A549 (cell line): ENCODE results near the gene ZNF507. TPM values are rescaled to one million over a fixed set of nuclear protein-coding genes. Genes with fewer than 3 reads are reported as not detected.
A peak's percentile ranks its signal among the peaks of the same experiment; 100 is the strongest.

Source experiments
- BHLHE40 ChIP-seq: IDR thresholded peaks from 2 replicates; pipeline ENCODE4 v1.6.1; 2012; ENCODE audit warnings: low read depth, low read length, inconsistent platforms
- CBX8 ChIP-seq: fragments of 200-600 bp; sonication (generic); IDR thresholded peaks from 2 replicates; pipeline ENCODE4 v1.6.1; 2016
- CHD4 ChIP-seq: fragments of 200-600 bp; sonication (generic); IDR thresholded peaks from 2 replicates; pipeline ENCODE4 v1.6.1; 2016; ENCODE audit warnings: antibody characterized with exemption, mild to moderate bottlenecking, borderline replicate concordance
- EHF ChIP-seq: fragments of 250-450 bp; sonication (Bioruptor Pico); IDR thresholded peaks from 2 replicates; pipeline ENCODE4 v1.5.0; 2020; ENCODE audit warnings: mild to moderate bottlenecking
- EHMT2 ChIP-seq: fragments of 200-600 bp; sonication (generic); IDR thresholded peaks from 2 replicates; pipeline ENCODE4 v1.6.1; 2016; ENCODE audit warnings: antibody characterized with exemption, low read depth, mild to moderate bottlenecking, moderate library complexity
- EP300 ChIP-seq, 2 experiments: fragments of >200 bp; sonication (Bioruptor Twin); formaldehyde crosslinking; IDR thresholded peaks; 2 replicates in 1 of 2; 3 replicates in 1 of 2; pipeline ENCODE4 v1.6.1; 2016 to 2017
- GATA3 ChIP-seq: IDR thresholded peaks from 2 replicates; pipeline ENCODE4 v1.6.1; 2012; ENCODE audit warnings: borderline replicate concordance
- HEYL ChIP-seq: fragments of 250-450 bp; sonication (Bioruptor Pico); IDR thresholded peaks from 2 replicates; pipeline ENCODE4 v1.8.0; 2021; ENCODE audit warnings: mild to moderate bottlenecking, moderate library complexity
- HOXB13 ChIP-seq: fragments of 250-450 bp; sonication (Bioruptor Pico); IDR thresholded peaks from 2 replicates; pipeline ENCODE4 v1.5.0; 2020; ENCODE audit warnings: low read depth, mild to moderate bottlenecking, moderate library complexity
- HOXB5 ChIP-seq: fragments of 250-450 bp; sonication (Bioruptor Pico); IDR thresholded peaks from 2 replicates; pipeline ENCODE4 v1.5.0; 2020; ENCODE audit warnings: mild to moderate bottlenecking, moderate library complexity
- KDM1A ChIP-seq: fragments of 200-600 bp; sonication (generic); IDR thresholded peaks from 2 replicates; pipeline ENCODE4 v1.6.1; 2016; ENCODE audit warnings: low read depth, mild to moderate bottlenecking
- KDM5A ChIP-seq: fragments of 200-600 bp; sonication (generic); IDR thresholded peaks from 2 replicates; pipeline ENCODE4 v1.6.1; 2016; ENCODE audit warnings: antibody characterized with exemption, mild to moderate bottlenecking
- MAFK ChIP-seq: fragments of 450-650 bp; IDR thresholded peaks from 2 replicates; pipeline ENCODE4 v1.6.1; 2014; ENCODE audit not compliant: partially characterized antibody
- MAZ ChIP-seq: fragments of 150-350 bp; IDR thresholded peaks from 2 replicates; pipeline ENCODE4 v1.6.1; 2014; ENCODE audit warnings: antibody characterized with exemption, low read depth, low read length, borderline replicate concordance
- NFE2L2 ChIP-seq: fragments of 150-350 bp; conservative IDR thresholded peaks from 2 replicates; pipeline ENCODE4 v1.6.1; 2014; ENCODE audit warnings: low read length
- NPAS2 ChIP-seq: fragments of 250-450 bp; sonication (Bioruptor Pico); IDR thresholded peaks from 2 replicates; pipeline ENCODE4 v1.8.0; 2022; ENCODE audit warnings: mild to moderate bottlenecking, moderate library complexity, borderline replicate concordance
- NR3C1 ChIP-seq: fragments of >200 bp; sonication (Bioruptor Twin); formaldehyde crosslinking; IDR thresholded peaks from 3 replicates; pipeline ENCODE4 v1.6.1; 2017
- POLR2AphosphoS2 ChIP-seq: conservative IDR thresholded peaks from 2 replicates; pipeline ENCODE4 v1.6.1; 2012; ENCODE audit warnings: low read length, improper control_type of control experiment, inconsistent platforms
- RAD21 ChIP-seq, 2 experiments: fragments of >200 bp in 1 of 2; sonication (Bioruptor Twin) in 1 of 2; formaldehyde crosslinking in 1 of 2; IDR thresholded peaks in 1 of 2; conservative IDR thresholded peaks in 1 of 2; 2 replicates in 1 of 2; 3 replicates in 1 of 2; pipeline ENCODE4 v1.6.1; 2012 to 2018; ENCODE audit warnings: inconsistent platforms in 1 of 2
- RARB ChIP-seq: fragments of 250-450 bp; sonication (Bioruptor Pico); IDR thresholded peaks from 2 replicates; pipeline ENCODE4 v1.8.0; 2021; ENCODE audit warnings: mild to moderate bottlenecking, moderate library complexity
- RFX5 ChIP-seq: fragments of 450-650 bp; IDR thresholded peaks from 2 replicates; pipeline ENCODE4 v1.7.1; 2014; ENCODE audit warnings: antibody characterized with exemption, mild to moderate bottlenecking, moderate library complexity
- SMC3 ChIP-seq: fragments of >200 bp; sonication (Bioruptor Twin); formaldehyde crosslinking; IDR thresholded peaks from 3 replicates; pipeline ENCODE4 v1.6.1; 2018; ENCODE audit warnings: inconsistent platforms
- TFCP2L1 ChIP-seq: fragments of 250-450 bp; sonication (Bioruptor Pico); IDR thresholded peaks from 2 replicates; pipeline ENCODE4 v1.5.0; 2021; ENCODE audit warnings: mild to moderate bottlenecking
- TP53 ChIP-seq: fragments of 250-450 bp; sonication (Bioruptor Pico); IDR thresholded peaks from 2 replicates; pipeline ENCODE4 v1.5.0; 2021; ENCODE audit warnings: mild to moderate bottlenecking, moderate library complexity
- ZNF302 ChIP-seq: fragments of 250-450 bp; sonication (Bioruptor Pico); IDR thresholded peaks from 2 replicates; pipeline ENCODE4 v1.9.0; 2021; ENCODE audit warnings: inconsistent platforms, mild to moderate bottlenecking, moderate library complexity
- ZSCAN20 ChIP-seq: fragments of 250-450 bp; sonication (Bioruptor Pico); IDR thresholded peaks from 2 replicates; pipeline ENCODE4 v1.8.0; 2022; ENCODE audit warnings: mild to moderate bottlenecking, moderate library complexity
- polyA plus RNA-seq, 4 experiments: library from polyadenylated mRNA; depleted of rRNA in 3 of 4; stranded (reverse); fragments of >200 nt; fragmentation: RNase III in 1 of 4; extraction: RNeasy Plus Mini Kit Qiagen cat#74134 plus additional on column Dnase treatment in 1 of 4; gene quantifications; 2 replicates in 3 of 4; 3 replicates in 1 of 4; pipeline ENCODE4 v1.2.3, GENCODE V29; 2011 to 2017
- TF ChIP-seq, protein P1 (sequence below): fragments of >200 bp; sonication (Bioruptor Twin); formaldehyde crosslinking; IDR thresholded peaks from 3 replicates; pipeline ENCODE4 v1.5.1; 2016
- TF ChIP-seq, protein P2 (sequence below): fragments of >200 bp; sonication (Bioruptor Twin); formaldehyde crosslinking; IDR thresholded peaks from 2 replicates; pipeline ENCODE4 v1.6.1; 2016
- TF ChIP-seq, protein P3 (sequence below): IDR thresholded peaks from 2 replicates; pipeline ENCODE4 v1.6.1; 2012
- TF ChIP-seq, protein P4 (sequence below): IDR thresholded peaks from 2 replicates; pipeline ENCODE4 v1.6.1; 2012

The ZNF507 gene
- polyA plus RNA-seq, 2 of the 4 experiments (the other 2 are of a cell fraction) = 14.6 to 49.8 TPM

DNA sequence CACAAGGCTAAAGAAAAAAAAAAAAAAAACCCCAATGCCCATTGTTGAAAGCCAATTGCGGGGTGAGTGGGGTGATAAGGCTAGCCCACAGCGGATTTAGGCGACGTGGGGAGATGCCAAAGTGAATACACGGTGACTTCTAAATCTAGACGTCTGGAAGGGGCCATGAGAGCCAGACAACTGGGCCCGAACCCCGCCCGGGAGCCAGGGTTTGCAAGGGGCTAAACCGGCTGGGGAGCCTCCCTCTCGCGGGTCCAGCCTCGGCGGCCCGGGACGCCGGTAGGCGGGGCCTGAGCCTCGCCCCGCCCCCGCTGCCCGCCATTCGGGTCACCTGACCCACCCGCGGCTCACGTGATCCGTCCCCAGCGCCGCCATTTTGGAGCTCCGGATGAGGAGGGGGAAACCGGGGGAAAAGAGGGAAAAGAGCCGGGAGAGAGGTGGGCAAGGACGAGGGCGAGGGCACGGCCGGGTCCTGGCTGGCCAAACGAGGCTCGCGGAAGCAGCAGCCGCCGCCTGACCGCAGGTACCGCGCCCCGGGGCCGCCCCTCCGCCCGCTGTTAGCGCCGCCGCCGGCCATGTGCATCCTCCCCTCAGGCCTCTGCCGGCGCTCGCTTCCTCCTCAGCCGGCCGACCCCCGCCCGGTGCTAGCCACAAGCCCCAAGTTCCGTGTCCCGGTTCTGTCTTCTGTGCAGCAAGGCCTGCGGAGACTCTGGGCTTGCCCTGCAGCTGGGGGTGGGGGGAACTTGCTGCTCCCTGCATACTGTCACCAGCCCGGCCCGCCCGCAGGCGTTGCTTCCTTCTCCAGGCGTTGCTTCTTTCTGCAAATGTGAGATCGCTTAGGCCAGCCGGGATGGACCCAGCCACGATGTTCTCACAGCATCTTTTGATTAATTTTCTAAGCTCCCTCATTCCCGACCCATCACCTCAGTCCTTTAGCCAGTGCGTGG lies at the start of gene ZNF507 (continued):
- no peak for TF ChIP-seq RFX5
- 0 out of 2 replicates have a peak, but pooled peaks have one; percentile 24 for TF ChIP-seq HOXB13 (CRISPR knock-in tag)
- no peak for TF ChIP-seq CHD4
- TF ChIP-seq EHMT2 = no peak
- TF ChIP-seq KDM5A = peak; percentile 95
- TF ChIP-seq, protein P1, sequence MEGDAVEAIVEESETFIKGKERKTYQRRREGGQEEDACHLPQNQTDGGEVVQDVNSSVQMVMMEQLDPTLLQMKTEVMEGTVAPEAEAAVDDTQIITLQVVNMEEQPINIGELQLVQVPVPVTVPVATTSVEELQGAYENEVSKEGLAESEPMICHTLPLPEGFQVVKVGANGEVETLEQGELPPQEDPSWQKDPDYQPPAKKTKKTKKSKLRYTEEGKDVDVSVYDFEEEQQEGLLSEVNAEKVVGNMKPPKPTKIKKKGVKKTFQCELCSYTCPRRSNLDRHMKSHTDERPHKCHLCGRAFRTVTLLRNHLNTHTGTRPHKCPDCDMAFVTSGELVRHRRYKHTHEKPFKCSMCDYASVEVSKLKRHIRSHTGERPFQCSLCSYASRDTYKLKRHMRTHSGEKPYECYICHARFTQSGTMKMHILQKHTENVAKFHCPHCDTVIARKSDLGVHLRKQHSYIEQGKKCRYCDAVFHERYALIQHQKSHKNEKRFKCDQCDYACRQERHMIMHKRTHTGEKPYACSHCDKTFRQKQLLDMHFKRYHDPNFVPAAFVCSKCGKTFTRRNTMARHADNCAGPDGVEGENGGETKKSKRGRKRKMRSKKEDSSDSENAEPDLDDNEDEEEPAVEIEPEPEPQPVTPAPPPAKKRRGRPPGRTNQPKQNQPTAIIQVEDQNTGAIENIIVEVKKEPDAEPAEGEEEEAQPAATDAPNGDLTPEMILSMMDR = no peak
- no peak; the same call in 1 of the 2 replicates for TF ChIP-seq GATA3
- no peak for TF ChIP-seq ZSCAN20 (CRISPR knock-in tag)
- no peak for TF ChIP-seq NR3C1
- no peak for TF ChIP-seq HEYL
- no peak for TF ChIP-seq RARB (CRISPR knock-in tag)
- no peak for TF ChIP-seq MAFK
- TF ChIP-seq POLR2AphosphoS2 = no peak
- TF ChIP-seq EP300 (IDR thresholded peaks at IDR 0.05) = no peak; a peak in 1 of 5 replicates
- no peak for TF ChIP-seq NFE2L2
- no peak for TF ChIP-seq CBX8
- no peak; the same call in 1 of the 2 replicates for TF ChIP-seq TFCP2L1 (CRISPR knock-in tag)
- no peak; the same call in 1 of the 2 replicates for TF ChIP-seq HOXB5
- TF ChIP-seq, protein P2, sequence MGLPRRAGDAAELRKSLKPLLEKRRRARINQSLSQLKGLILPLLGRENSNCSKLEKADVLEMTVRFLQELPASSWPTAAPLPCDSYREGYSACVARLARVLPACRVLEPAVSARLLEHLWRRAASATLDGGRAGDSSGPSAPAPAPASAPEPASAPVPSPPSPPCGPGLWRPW = no peak
- peak; percentile 71 for TF ChIP-seq BHLHE40
- TF ChIP-seq, protein P3, sequence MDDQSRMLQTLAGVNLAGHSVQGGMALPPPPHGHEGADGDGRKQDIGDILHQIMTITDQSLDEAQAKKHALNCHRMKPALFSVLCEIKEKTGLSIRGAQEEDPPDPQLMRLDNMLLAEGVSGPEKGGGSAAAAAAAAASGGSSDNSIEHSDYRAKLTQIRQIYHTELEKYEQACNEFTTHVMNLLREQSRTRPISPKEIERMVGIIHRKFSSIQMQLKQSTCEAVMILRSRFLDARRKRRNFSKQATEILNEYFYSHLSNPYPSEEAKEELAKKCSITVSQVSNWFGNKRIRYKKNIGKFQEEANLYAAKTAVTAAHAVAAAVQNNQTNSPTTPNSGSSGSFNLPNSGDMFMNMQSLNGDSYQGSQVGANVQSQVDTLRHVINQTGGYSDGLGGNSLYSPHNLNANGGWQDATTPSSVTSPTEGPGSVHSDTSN = peak; percentile 73
- TF ChIP-seq, protein P4, sequence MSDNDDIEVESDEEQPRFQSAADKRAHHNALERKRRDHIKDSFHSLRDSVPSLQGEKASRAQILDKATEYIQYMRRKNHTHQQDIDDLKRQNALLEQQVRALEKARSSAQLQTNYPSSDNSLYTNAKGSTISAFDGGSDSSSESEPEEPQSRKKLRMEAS = peak; percentile 97
- no peak for TF ChIP-seq EHF (CRISPR knock-in tag)
- no peak; a peak in 1 of 5 replicates for TF ChIP-seq RAD21 (conservative IDR thresholded peaks at IDR 0.05 in 1 of 2, IDR thresholded peaks at IDR 0.05 in 1 of 2)
- peak; percentile 70; the same call in 1 of the 2 replicates for TF ChIP-seq KDM1A
- no peak; the same call in none of the 2 replicates for TF ChIP-seq TP53 (CRISPR knock-in tag)
- TF ChIP-seq ZNF302 (CRISPR knock-in tag) = no peak
- 0 out of 2 replicates have a peak, but pooled peaks have one; percentile 73 for TF ChIP-seq MAZ
- TF ChIP-seq SMC3 = no peak
- no peak; the same call in 1 of the 2 replicates for TF ChIP-seq NPAS2 (CRISPR knock-in tag)
